Neural cell (in vitro differentiated cells): Measurements from ENCODE around the gene TDP1. TPM values are rescaled to one million over a fixed set of nuclear protein-coding genes. Genes with fewer than 3 reads are reported as not detected.

Experiments used
- H2AFZ ChIP-seq: fragments of 200-600, 300-800 bp; sonication (generic), shearing (Covaris generic); 2 replicates; pipeline ENCODE4 v1.6.0; 2014; ENCODE audit warnings: low read depth, mild to moderate bottlenecking, antibody characterized with exemption, low read length, moderate library complexity
- H3F3A ChIP-seq: fragments of 200-600 bp; shearing (Covaris generic); 2 replicates; pipeline ENCODE4 v1.6.1; 2016; ENCODE audit warnings: mild to moderate bottlenecking, moderate library complexity, mixed read lengths, antibody characterized with exemption, low read length; ENCODE audit not compliant: insufficient read depth, poor library complexity, severe bottlenecking
- H3K27ac ChIP-seq: fragments of 200-600, 300-800 bp; sonication (generic), shearing (Covaris generic); 2 replicates; pipeline ENCODE4 v1.5.1; 2014; ENCODE audit warnings: mild to moderate bottlenecking, low read length, moderate library complexity
- H3K27me3 ChIP-seq: fragments of 300-800, 200-600 bp; sonication (generic), shearing (Covaris generic); 2 replicates; pipeline ENCODE4 v1.6.0; 2014; ENCODE audit warnings: mild to moderate bottlenecking, low read depth, low read length, moderate library complexity; ENCODE audit not compliant: insufficient read depth
- H3K36me3 ChIP-seq: fragments of 300-800, 200-600 bp; sonication (generic), shearing (Covaris generic); 2 replicates; pipeline ENCODE4 v1.5.1; 2014; ENCODE audit warnings: mild to moderate bottlenecking, antibody characterized with exemption, low read length, moderate library complexity; ENCODE audit not compliant: insufficient read depth
- H3K4me2 ChIP-seq: fragments of 300-800, 200-600 bp; sonication (generic), shearing (Covaris generic); 2 replicates; pipeline ENCODE4 v1.6.0; 2014; ENCODE audit warnings: mild to moderate bottlenecking, low read length
- H3K4me3 ChIP-seq: fragments of 300-800, 200-600 bp; sonication (generic), shearing (Covaris generic); 2 replicates; pipeline ENCODE4 v1.5.1; 2014; ENCODE audit warnings: mild to moderate bottlenecking, low read length, moderate library complexity
- H3K79me2 ChIP-seq: fragments of 200-600 bp; shearing (Covaris generic); replicated peaks from 2 replicates; pipeline ENCODE4 v1.6.0; 2014; ENCODE audit warnings: mild to moderate bottlenecking, low read length, moderate library complexity; ENCODE audit not compliant: insufficient read depth
- H3K9ac ChIP-seq: fragments of 300-800, 200-600 bp; sonication (generic), shearing (Covaris generic); 2 replicates; pipeline ENCODE4 v1.6.1; 2016; ENCODE audit warnings: mild to moderate bottlenecking, low read length, mixed read lengths
- H3K9me2 ChIP-seq: fragments of 200-600 bp; shearing (Covaris generic); 2 replicates; pipeline ENCODE4 v1.6.1; 2016; ENCODE audit warnings: mild to moderate bottlenecking, low read length, mixed read lengths; ENCODE audit not compliant: insufficient read depth
- H3K9me3 ChIP-seq: fragments of 200-600, 300-800 bp; sonication (generic), shearing (Covaris generic); 2 replicates; pipeline ENCODE4 v1.6.1; 2016; ENCODE audit warnings: mild to moderate bottlenecking, mixed run types, low read length, moderate library complexity, mixed read lengths
- H4K20me1 ChIP-seq: fragments of 200-600 bp; shearing (Covaris generic); 2 replicates; pipeline ENCODE4 v1.6.1; 2016; ENCODE audit warnings: mild to moderate bottlenecking, mixed run types; ENCODE audit not compliant: insufficient read depth
- CTCF ChIP-seq: fragments of 450-650 bp; IDR thresholded peaks from 2 replicates; pipeline ENCODE4 v1.5.1; 2014; ENCODE audit warnings: antibody characterized with exemption, mild to moderate bottlenecking, moderate library complexity; ENCODE audit not compliant: poor library complexity, severe bottlenecking
- EP300 ChIP-seq: fragments of 450-650 bp; conservative IDR thresholded peaks from 2 replicates; pipeline ENCODE4 v1.6.1; 2014; ENCODE audit warnings: antibody characterized with exemption, mild to moderate bottlenecking, moderate library complexity; ENCODE audit not compliant: poor library complexity, severe bottlenecking
- EZH2 ChIP-seq: fragments of 200-600, 300-800 bp; shearing (Covaris generic), sonication (generic); IDR thresholded peaks from 2 replicates; pipeline ENCODE4 v1.6.1; 2014; ENCODE audit warnings: antibody characterized with exemption, low read length, borderline replicate concordance, mild to moderate bottlenecking; ENCODE audit not compliant: insufficient read depth, poor library complexity, severe bottlenecking
- MXI1 ChIP-seq: fragments of 450-650 bp; conservative IDR thresholded peaks from 2 replicates; pipeline ENCODE4 v1.6.1; 2014; ENCODE audit warnings: antibody characterized with exemption, mild to moderate bottlenecking; ENCODE audit not compliant: poor library complexity, severe bottlenecking
- POLR2AphosphoS5 ChIP-seq: IDR thresholded peaks from 2 replicates; pipeline ENCODE4 v1.6.1; 2012
- RAD21 ChIP-seq: fragments of 450-650 bp; conservative IDR thresholded peaks from 2 replicates; pipeline ENCODE4 v1.6.1; 2014; ENCODE audit warnings: antibody characterized with exemption, mild to moderate bottlenecking, moderate library complexity
- SMC3 ChIP-seq: fragments of 450-650 bp; conservative IDR thresholded peaks from 2 replicates; pipeline ENCODE4 v1.6.1; 2014; ENCODE audit warnings: antibody characterized with exemption, mild to moderate bottlenecking, moderate library complexity; ENCODE audit not compliant: poor library complexity
- TAF1 ChIP-seq: IDR thresholded peaks from 2 replicates; pipeline ENCODE4 v1.6.1; 2012; ENCODE audit warnings: low read depth
- polyA plus RNA-seq: library from polyadenylated mRNA; depleted of rRNA; stranded (reverse); fragments of >200 nt; gene quantifications from 2 replicates; pipeline ENCODE4 v1.2.3, GENCODE V29; 2014
- TF ChIP-seq, protein P1 (sequence below): IDR thresholded peaks from 2 replicates; pipeline ENCODE4 v1.6.1; 2012; ENCODE audit warnings: borderline replicate concordance

TDP1 gene
- polyA plus RNA-seq, 1 donor from 2014 or later = 29.1 TPM

GRCh38 chr14:89907655-89908054, 48.1 kb upstream of the TDP1 start:
- Histone ChIP-seq H3K27me3 (no peaks in the 10 kb centered on the region), H3K36me3 (no peaks in the 10 kb centered on the region), H3K79me2 (no peaks in the 10 kb centered on the region), H3K9me3 (no peaks in the 10 kb centered on the region), H3K9me2 (no peaks in the 10 kb centered on the region), H3K9ac (no peak overlapping the region), H3K27ac (no peak overlapping the region), H3K4me3 (no peak overlapping the region), H4K20me1 (no peaks in the 10 kb centered on the region), H3K4me2 (no peak overlapping the region), H2AFZ (no peak overlapping the region), H3F3A (no peaks in the 10 kb centered on the region)
- TF ChIP-seq EZH2 = no peak
- TF ChIP-seq, protein P1, sequence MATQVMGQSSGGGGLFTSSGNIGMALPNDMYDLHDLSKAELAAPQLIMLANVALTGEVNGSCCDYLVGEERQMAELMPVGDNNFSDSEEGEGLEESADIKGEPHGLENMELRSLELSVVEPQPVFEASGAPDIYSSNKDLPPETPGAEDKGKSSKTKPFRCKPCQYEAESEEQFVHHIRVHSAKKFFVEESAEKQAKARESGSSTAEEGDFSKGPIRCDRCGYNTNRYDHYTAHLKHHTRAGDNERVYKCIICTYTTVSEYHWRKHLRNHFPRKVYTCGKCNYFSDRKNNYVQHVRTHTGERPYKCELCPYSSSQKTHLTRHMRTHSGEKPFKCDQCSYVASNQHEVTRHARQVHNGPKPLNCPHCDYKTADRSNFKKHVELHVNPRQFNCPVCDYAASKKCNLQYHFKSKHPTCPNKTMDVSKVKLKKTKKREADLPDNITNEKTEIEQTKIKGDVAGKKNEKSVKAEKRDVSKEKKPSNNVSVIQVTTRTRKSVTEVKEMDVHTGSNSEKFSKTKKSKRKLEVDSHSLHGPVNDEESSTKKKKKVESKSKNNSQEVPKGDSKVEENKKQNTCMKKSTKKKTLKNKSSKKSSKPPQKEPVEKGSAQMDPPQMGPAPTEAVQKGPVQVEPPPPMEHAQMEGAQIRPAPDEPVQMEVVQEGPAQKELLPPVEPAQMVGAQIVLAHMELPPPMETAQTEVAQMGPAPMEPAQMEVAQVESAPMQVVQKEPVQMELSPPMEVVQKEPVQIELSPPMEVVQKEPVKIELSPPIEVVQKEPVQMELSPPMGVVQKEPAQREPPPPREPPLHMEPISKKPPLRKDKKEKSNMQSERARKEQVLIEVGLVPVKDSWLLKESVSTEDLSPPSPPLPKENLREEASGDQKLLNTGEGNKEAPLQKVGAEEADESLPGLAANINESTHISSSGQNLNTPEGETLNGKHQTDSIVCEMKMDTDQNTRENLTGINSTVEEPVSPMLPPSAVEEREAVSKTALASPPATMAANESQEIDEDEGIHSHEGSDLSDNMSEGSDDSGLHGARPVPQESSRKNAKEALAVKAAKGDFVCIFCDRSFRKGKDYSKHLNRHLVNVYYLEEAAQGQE = no peak
- TF ChIP-seq SMC3 = no peak
- TF ChIP-seq CTCF = no peak
- TF ChIP-seq TAF1 = no peak
- no peak for TF ChIP-seq EP300
- no peak for TF ChIP-seq RAD21
- no peak for TF ChIP-seq POLR2AphosphoS5
- TF ChIP-seq MXI1 = no peak

GRCh38 chr14:89908712-89909450, 46.8 kb upstream of the TDP1 start:
- H3K9me2 ChIP-seq = no peaks in the 10 kb centered on the region
- H2AFZ ChIP-seq = no peak overlapping the region
- no peaks in the 10 kb centered on the region for H3K79me2 ChIP-seq
- H3K4me3 ChIP-seq = no peak overlapping the region
- no peaks in the 10 kb centered on the region for H4K20me1 ChIP-seq
- no peaks in the 10 kb centered on the region for H3K36me3 ChIP-seq
- H3F3A ChIP-seq = no peaks in the 10 kb centered on the region
- H3K27me3 ChIP-seq = no peaks in the 10 kb centered on the region
- TF ChIP-seq, protein P1 = no peak
- no peak for TF ChIP-seq EZH2
- H3K9ac ChIP-seq = no peak overlapping the region
- H3K9me3 ChIP-seq = no peaks in the 10 kb centered on the region
- H3K4me2 ChIP-seq = no peak overlapping the region
- no peak overlapping the region for H3K27ac ChIP-seq
